Measurements from ENCODE around the gene KCNB1. TPM values are rescaled to one million over a fixed set of nuclear protein-coding genes. Genes with fewer than 3 reads are reported as not detected.

Gene KCNB1
- total and polyA plus RNA-seq, 2 donors (not counting 1 experiment from before 2014, with no cell fraction given), result under 0.01 to 0.07 TPM

DNA sequence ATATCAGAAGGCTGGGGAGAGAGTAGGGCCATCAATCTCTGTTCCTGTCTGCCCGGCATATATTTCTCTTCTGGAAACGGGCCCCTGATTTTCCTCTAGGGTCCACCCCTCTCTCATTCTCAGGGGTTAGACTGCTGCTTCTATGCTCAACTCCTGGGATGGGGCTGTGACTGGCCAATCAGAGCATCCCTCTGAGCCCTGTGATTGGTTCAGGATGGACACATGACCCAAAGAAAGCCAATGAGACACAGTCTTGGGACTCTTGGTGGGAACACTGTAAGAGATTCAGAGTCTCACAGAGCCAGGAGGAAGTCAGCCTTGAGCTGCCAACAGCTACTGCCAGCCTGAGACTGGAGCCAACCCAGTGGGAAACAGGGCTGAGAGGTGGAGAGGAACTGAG, 31.0 kb upstream of the KCNB1 start:
- Histone ChIP-seq H3K79me2 (ENCODE audit: control insufficient read depth, insufficient read depth, low read length) (no peaks in the 10 kb centered on the region), H3K4me1 (ENCODE audit: control insufficient read depth, extremely low read depth, insufficient read depth, low read length) (peaks cover 10% of the 10 kb centered on the region), H2AFZ (ENCODE audit: low read length) (no peak overlapping the region), H3K36me3 (ENCODE audit: control insufficient read depth, insufficient read depth, low read length) (no peaks in the 10 kb centered on the region), H4K20me1 (ENCODE audit: control insufficient read depth, extremely low read depth, insufficient read depth, low read length) (no peaks in the 10 kb centered on the region), H3K27me3 (ENCODE audit: control insufficient read depth, insufficient read depth, low read length) (peaks cover 2% of the 10 kb centered on the region), H3K9me3 (ENCODE audit: control insufficient read depth, insufficient read depth, low read depth, low read length) (no peaks in the 10 kb centered on the region), H3K9ac (ENCODE audit: insufficient read depth, low read length) (no peak overlapping the region), H3K4me2 (ENCODE audit: extremely low read depth, insufficient read depth, low read length) (no peak overlapping the region), H3K4me3 (replicated peaks in 1 of 4; ENCODE audit: control extremely low read depth in 1 of 4, insufficient read depth in 1 of 4, low read depth in 3 of 4, low read length in 4 of 4) (no peak overlapping the region), H3K27ac (ENCODE audit: insufficient read depth, low read length) (no peak overlapping the region)
- TF ChIP-seq EZH2 (IDR thresholded peaks at IDR 0.05; ENCODE audit: low read length, missing control alignments), result no peak
- TF ChIP-seq, protein P1, sequence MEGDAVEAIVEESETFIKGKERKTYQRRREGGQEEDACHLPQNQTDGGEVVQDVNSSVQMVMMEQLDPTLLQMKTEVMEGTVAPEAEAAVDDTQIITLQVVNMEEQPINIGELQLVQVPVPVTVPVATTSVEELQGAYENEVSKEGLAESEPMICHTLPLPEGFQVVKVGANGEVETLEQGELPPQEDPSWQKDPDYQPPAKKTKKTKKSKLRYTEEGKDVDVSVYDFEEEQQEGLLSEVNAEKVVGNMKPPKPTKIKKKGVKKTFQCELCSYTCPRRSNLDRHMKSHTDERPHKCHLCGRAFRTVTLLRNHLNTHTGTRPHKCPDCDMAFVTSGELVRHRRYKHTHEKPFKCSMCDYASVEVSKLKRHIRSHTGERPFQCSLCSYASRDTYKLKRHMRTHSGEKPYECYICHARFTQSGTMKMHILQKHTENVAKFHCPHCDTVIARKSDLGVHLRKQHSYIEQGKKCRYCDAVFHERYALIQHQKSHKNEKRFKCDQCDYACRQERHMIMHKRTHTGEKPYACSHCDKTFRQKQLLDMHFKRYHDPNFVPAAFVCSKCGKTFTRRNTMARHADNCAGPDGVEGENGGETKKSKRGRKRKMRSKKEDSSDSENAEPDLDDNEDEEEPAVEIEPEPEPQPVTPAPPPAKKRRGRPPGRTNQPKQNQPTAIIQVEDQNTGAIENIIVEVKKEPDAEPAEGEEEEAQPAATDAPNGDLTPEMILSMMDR (conservative IDR thresholded peaks at IDR 0.05 in 1 of 2, IDR thresholded peaks at IDR 0.05 in 1 of 2; ENCODE audit: low read depth in 1 of 2, low read length in 2 of 2), result no peak
- no peak for DNase-seq (ENCODE audit: low read depth in 2 of 2)

DNA sequence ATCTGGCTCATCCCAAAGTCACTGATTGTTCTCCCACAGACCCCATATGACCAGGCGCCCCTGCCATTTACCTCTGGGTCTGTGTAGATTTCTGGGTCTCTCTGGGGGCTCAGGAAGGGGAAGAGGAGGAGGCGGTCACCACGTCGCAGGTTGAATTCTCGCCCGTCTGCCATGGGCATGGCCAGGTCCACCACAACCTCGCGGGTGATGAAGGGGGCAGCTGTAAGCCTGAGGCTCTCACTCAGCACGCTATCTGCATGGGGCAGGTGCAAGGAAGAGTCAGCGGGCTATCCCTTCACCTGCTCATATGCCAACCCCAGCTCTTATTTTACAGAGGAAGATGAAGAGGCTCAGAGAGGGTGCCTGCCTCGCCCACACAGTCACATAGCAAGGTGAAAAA, 30.5 kb upstream of the KCNB1 start:
- Histone ChIP-seq H3K9ac (ENCODE audit: insufficient read depth, low read length) (no peak overlapping the region), H3K27me3 (ENCODE audit: control insufficient read depth, insufficient read depth, low read length) (peaks cover 2% of the 10 kb centered on the region), H3K4me2 (ENCODE audit: extremely low read depth, insufficient read depth, low read length) (no peak overlapping the region), H3K36me3 (ENCODE audit: control insufficient read depth, insufficient read depth, low read length) (no peaks in the 10 kb centered on the region), H3K79me2 (ENCODE audit: control insufficient read depth, insufficient read depth, low read length) (no peaks in the 10 kb centered on the region), H3K9me3 (ENCODE audit: control insufficient read depth, insufficient read depth, low read depth, low read length) (no peaks in the 10 kb centered on the region), H3K4me1 (ENCODE audit: control insufficient read depth, extremely low read depth, insufficient read depth, low read length) (peaks cover 10% of the 10 kb centered on the region), H2AFZ (ENCODE audit: low read length) (no peak overlapping the region), H3K4me3 (replicated peaks in 1 of 4; ENCODE audit: control extremely low read depth in 1 of 4, insufficient read depth in 1 of 4, low read depth in 3 of 4, low read length in 4 of 4) (no peak overlapping the region), H4K20me1 (ENCODE audit: control insufficient read depth, extremely low read depth, insufficient read depth, low read length) (no peaks in the 10 kb centered on the region), H3K27ac (ENCODE audit: insufficient read depth, low read length) (no peak overlapping the region)
- TF ChIP-seq, protein P1 (conservative IDR thresholded peaks at IDR 0.05 in 1 of 2, IDR thresholded peaks at IDR 0.05 in 1 of 2; ENCODE audit: low read depth in 1 of 2, low read length in 2 of 2), result no peak
- TF ChIP-seq EZH2 (IDR thresholded peaks at IDR 0.05; ENCODE audit: low read length, missing control alignments), result no peak
- DNase-seq (ENCODE audit: low read depth in 2 of 2), result no peak

DNA sequence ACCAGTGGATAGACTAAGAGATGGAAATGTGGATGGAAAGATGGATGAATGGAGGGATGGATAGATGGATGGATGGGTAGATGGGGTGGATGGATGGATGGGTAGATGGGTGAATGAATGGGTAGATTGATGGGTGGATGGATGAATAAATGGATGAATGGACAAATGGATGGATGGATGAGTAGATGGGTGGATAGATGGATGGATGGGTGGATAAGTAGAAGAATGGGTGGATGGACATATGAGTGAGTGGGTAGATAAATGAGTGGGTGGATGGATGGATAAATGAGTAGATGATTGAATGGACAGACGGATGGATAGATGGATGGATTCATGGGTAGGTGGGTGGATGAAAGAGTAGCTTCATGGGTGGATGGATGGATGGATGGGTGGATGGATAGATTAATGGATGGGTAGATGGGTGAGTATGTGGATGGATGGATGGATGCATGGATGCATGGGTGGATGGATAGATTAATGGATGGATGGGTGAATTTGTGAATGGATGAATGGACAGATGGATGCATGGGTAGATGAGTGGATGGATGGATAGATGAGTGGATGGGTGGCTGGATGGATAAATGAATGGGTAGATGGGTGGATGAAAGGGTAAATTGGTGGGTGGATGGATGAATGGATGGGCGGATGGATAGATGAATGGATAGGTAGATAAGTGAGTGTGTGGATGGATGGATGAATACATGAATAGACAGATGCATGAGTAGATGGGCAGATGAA, 29.5 kb upstream of the KCNB1 start:
- no peak overlapping the region for H3K27ac ChIP-seq (ENCODE audit: insufficient read depth, low read length)
- H3K4me3 ChIP-seq (replicated peaks in 1 of 4; ENCODE audit: control extremely low read depth in 1 of 4, insufficient read depth in 1 of 4, low read depth in 3 of 4, low read length in 4 of 4), result no peak overlapping the region
- H3K4me1 ChIP-seq (ENCODE audit: control insufficient read depth, extremely low read depth, insufficient read depth, low read length), result peaks cover 10% of the 10 kb centered on the region
- peaks cover 11% of the 10 kb centered on the region for H3K27me3 ChIP-seq (ENCODE audit: control insufficient read depth, insufficient read depth, low read length)
- H3K9me3 ChIP-seq (ENCODE audit: control insufficient read depth, insufficient read depth, low read depth, low read length), result no peaks in the 10 kb centered on the region
- no peak overlapping the region for H3K9ac ChIP-seq (ENCODE audit: insufficient read depth, low read length)
- DNase-seq (ENCODE audit: low read depth in 2 of 2), result no peak
- no peaks in the 10 kb centered on the region for H4K20me1 ChIP-seq (ENCODE audit: control insufficient read depth, extremely low read depth, insufficient read depth, low read length)
- TF ChIP-seq EZH2 (IDR thresholded peaks at IDR 0.05; ENCODE audit: low read length, missing control alignments), result no peak
- TF ChIP-seq, protein P1 (conservative IDR thresholded peaks at IDR 0.05 in 1 of 2, IDR thresholded peaks at IDR 0.05 in 1 of 2; ENCODE audit: low read depth in 1 of 2, low read length in 2 of 2), result no peak
- no peak overlapping the region for H3K4me2 ChIP-seq (ENCODE audit: extremely low read depth, insufficient read depth, low read length)
- no peak overlapping the region for H2AFZ ChIP-seq (ENCODE audit: low read length)
- no peaks in the 10 kb centered on the region for H3K79me2 ChIP-seq (ENCODE audit: control insufficient read depth, insufficient read depth, low read length)
- H3K36me3 ChIP-seq (ENCODE audit: control insufficient read depth, insufficient read depth, low read length), result no peaks in the 10 kb centered on the region

All from fibroblast of lung (primary cell).